ENCODE results near the gene EPYC. TPM values are rescaled to one million over a fixed set of nuclear protein-coding genes. Genes with fewer than 3 reads are reported as not detected.

EPYC gene
- total RNA-seq, 5 donors from 2014 or later (not counting 1 experiment from before 2014, with no cell fraction given), result not detected

DNA sequence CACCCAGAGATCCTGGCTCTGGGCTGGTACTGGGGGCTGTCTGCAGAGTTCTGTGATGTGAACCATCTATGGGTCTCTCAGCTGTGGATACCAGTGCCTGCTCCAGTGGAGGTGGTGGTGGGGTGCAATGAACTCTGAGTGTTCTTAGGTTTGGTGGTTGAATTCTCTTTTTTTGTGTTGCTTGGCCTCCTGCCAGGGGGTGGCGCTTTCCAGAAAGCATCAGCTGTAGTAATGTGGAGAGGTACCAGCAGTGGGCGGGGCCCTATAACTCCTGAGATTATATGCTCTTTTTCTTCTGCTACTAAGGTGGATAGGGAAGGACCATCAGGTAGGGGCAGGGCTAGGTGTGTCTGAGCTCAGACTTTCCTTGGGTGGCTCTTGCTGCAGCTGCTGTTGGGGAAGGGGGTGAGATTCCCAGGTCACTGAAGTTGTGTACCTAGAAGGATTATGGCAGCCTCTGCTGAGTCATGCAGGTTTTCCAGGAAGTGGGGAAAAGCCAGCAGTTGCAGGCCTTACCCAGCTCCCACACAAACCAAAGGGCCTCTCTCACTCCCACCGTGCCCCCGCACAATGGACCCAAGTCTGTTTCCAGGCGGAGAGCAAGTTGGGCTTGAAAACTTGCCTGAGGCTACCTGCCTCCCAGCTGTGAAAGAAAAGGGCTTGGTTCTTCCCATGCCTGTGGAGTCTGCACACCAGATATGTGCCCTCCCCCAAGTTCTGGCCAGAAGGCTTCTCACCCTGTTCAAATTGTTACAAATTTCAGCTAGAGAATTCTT, 68.4 kb downstream of the EPYC start:
- 91% methylated on average over 4 of the region's 5 CpGs for WGBS (ENCODE audit: insufficient coverage)
- Histone ChIP-seq H3K36me3 (ENCODE audit: control insufficient read depth in 2 of 2, extremely low read depth in 1 of 2, insufficient read depth in 1 of 2, low read length in 1 of 2) (no peaks in the 10 kb centered on the region), H3K9me3 (no peaks in the 10 kb centered on the region), H3K4me1 (ENCODE audit: control insufficient read depth in 1 of 2, extremely low read depth in 1 of 2, insufficient read depth in 2 of 2, low read length in 2 of 2) (no peaks in the 10 kb centered on the region), H3K27ac (ENCODE audit: low read length) (no peak overlapping the region), H3K27me3 (replicated peaks in 1 of 2; ENCODE audit: control insufficient read depth in 2 of 2, extremely low read depth in 1 of 2, insufficient read depth in 2 of 2, low read length in 1 of 2) (peaks cover 0 to 7% of the 10 kb centered on the region in 2 experiments), H3K4me3 (ENCODE audit: control insufficient read depth in 1 of 2, extremely low read depth in 1 of 2, low read length in 1 of 2) (no peak overlapping the region)
- Mint-ChIP-seq H3K4me3 (no peak overlapping the region), H3K27ac (no peak overlapping the region), H3K27me3 (peaks cover 12 to 14% of the 10 kb centered on the region in 2 donors), H3K9me3 (no peaks in the 10 kb centered on the region), H3K4me1 (no peaks in the 10 kb centered on the region), H3K36me3 (no peaks in the 10 kb centered on the region)
- no peak for ATAC-seq (replicated peaks in 1 of 4)
- ChIA-PET CTCF (interaction anchor here (1.3 to 2.0 kb wide), 2 partner anchors 8 to 10 kb away, joined by 4 to 8 read pairs; no protein-coding TSS in a partner anchor), POLR2A (interaction anchor here (0.6 kb wide), 2 partner anchors 138 to 140 kb away, joined by 3 to 6 read pairs; no protein-coding TSS in a partner anchor)
- no peak for DNase-seq

DNA sequence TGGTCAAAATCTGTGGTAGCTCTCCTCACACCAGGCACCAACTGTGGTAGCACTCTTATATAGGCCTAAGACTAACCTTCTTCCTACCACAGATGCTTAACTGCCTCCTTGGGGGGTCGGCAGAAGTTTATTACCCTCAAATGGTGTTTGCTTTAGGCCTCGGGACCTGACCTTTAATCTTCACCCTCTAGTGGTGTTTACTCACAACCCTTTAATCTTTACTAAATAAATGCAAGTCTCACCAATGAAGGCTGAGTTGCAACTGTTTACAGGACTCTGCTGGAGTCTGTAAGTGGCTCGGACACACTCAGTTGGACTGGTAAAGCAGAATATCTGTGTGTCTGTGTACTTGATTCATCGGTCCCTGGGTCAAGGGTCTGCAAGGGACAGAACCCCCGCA, 79.2 kb downstream of the EPYC start:
- peaks cover 7 to 20% (median 10%) of the 10 kb centered on the region in 3 donors for H3K9me3 Mint-ChIP-seq
- H3K36me3 Mint-ChIP-seq, result no peaks in the 10 kb centered on the region
- H3K4me1 Mint-ChIP-seq, result no peaks in the 10 kb centered on the region
- whole genome bisulfite sequencing (ENCODE audit: insufficient coverage), result 80% methylated on average over 1 of the region's 5 CpGs
- ATAC-seq (replicated peaks in 1 of 4) (no peak), DNase-seq (no peak)
- Histone ChIP-seq H3K9me3 (no peaks in the 10 kb centered on the region), H3K36me3 (ENCODE audit: control insufficient read depth in 2 of 2, extremely low read depth in 1 of 2, insufficient read depth in 1 of 2, low read length in 1 of 2) (no peaks in the 10 kb centered on the region), H3K27me3 (replicated peaks in 1 of 2; ENCODE audit: control insufficient read depth in 2 of 2, extremely low read depth in 1 of 2, insufficient read depth in 2 of 2, low read length in 1 of 2) (peaks cover 0 to 3% of the 10 kb centered on the region in 2 experiments), H3K27ac (ENCODE audit: low read length) (no peak overlapping the region), H3K4me3 (ENCODE audit: control insufficient read depth in 1 of 2, extremely low read depth in 1 of 2, low read length in 1 of 2) (no peak overlapping the region), H3K4me1 (ENCODE audit: control insufficient read depth in 1 of 2, extremely low read depth in 1 of 2, insufficient read depth in 2 of 2, low read length in 2 of 2) (no peaks in the 10 kb centered on the region)
- POLR2A ChIA-PET, result interaction anchor here in 1 of 2 donors (0.5 kb wide), 1 partner anchor 15 kb away, joined by 6 read pairs; no protein-coding TSS in a partner anchor
- H3K27me3 Mint-ChIP-seq, result peaks cover 0 to 10% of the 10 kb centered on the region in 2 donors
- no peak overlapping the region for H3K27ac Mint-ChIP-seq
- H3K4me3 Mint-ChIP-seq, result no peak overlapping the region
- CTCF ChIA-PET, result no interaction called here

DNA sequence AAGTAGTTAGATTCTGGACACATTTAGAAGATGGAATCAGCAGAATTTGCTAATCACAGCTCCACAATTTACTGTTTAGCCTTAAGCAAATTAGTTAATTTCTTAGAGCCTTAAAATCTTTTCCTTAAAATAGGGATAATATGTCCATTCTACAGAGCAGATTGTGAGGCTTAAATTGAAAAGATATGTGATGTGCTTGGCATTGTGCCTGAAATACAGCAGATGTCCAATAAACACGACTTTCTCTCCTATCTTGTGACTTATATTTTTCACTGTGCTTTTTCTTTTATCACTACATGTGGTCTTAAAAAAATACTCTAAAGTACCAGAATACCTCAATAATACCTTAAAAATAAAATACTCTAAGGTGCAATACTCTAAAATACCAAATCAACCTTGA, 80.4 kb downstream of the EPYC start:
- Mint-ChIP-seq H3K4me3 (no peak overlapping the region), H3K27me3 (peaks cover 0 to 12% of the 10 kb centered on the region in 2 donors), H3K36me3 (no peaks in the 10 kb centered on the region), H3K9me3 (peaks cover 6 to 11% (median 7%) of the 10 kb centered on the region in 3 donors), H3K27ac (no peak overlapping the region), H3K4me1 (no peaks in the 10 kb centered on the region)
- H3K27me3 ChIP-seq (replicated peaks in 1 of 2; ENCODE audit: control insufficient read depth in 2 of 2, extremely low read depth in 1 of 2, insufficient read depth in 2 of 2, low read length in 1 of 2), result peaks cover 0 to 3% of the 10 kb centered on the region in 2 experiments
- ChIA-PET CTCF (no interaction called here), POLR2A (no interaction called here)
- H3K36me3 ChIP-seq (ENCODE audit: control insufficient read depth in 2 of 2, extremely low read depth in 1 of 2, insufficient read depth in 1 of 2, low read length in 1 of 2), result no peaks in the 10 kb centered on the region
- no peak overlapping the region for H3K27ac ChIP-seq (ENCODE audit: low read length)
- no CpG with 5 or more reads among the region's 1 CpG for WGBS (ENCODE audit: insufficient coverage)
- no peak overlapping the region for H3K4me3 ChIP-seq (ENCODE audit: control insufficient read depth in 1 of 2, extremely low read depth in 1 of 2, low read length in 1 of 2)
- ATAC-seq (replicated peaks in 1 of 4), result no peak
- no peaks in the 10 kb centered on the region for H3K4me1 ChIP-seq (ENCODE audit: control insufficient read depth in 1 of 2, extremely low read depth in 1 of 2, insufficient read depth in 2 of 2, low read length in 2 of 2)
- no peak for DNase-seq
- H3K9me3 ChIP-seq, result no peaks in the 10 kb centered on the region

DNA sequence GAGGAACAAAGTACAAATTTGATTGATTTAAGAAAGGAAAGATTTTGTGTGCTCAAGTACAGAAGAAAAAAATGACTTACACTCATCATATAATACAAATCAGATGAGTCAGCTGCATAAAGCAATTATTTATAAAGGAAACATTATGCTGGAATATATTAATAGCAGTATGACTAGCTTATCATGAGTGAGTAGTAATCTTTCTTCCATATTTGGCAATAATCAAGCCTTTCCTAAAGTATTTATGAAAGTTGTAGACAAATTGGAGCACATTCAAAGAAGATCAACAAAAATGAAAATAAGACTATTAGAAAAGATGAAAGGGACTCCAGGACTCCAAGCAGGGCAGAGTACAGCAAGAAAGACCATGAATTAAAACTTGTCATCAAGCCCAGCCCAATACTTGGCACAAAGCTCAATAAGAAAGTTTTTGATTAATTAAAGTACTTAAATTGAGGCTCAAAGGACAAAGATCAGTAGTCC, 82.6 kb downstream of the EPYC start:
- H3K27me3 ChIP-seq (replicated peaks in 1 of 2; ENCODE audit: control insufficient read depth in 2 of 2, extremely low read depth in 1 of 2, insufficient read depth in 2 of 2, low read length in 1 of 2), result peaks cover 0 to 3% of the 10 kb centered on the region in 2 experiments
- no peaks in the 10 kb centered on the region for H3K36me3 Mint-ChIP-seq
- H3K9me3 ChIP-seq, result no peaks in the 10 kb centered on the region
- no peak for ATAC-seq (replicated peaks in 1 of 4)
- no peaks in the 10 kb centered on the region for H3K4me1 Mint-ChIP-seq
- H3K27ac Mint-ChIP-seq, result no peak overlapping the region
- H3K4me3 Mint-ChIP-seq, result no peak overlapping the region
- no peak for DNase-seq
- H3K9me3 Mint-ChIP-seq, result no peaks in the 10 kb centered on the region
- H3K36me3 ChIP-seq (ENCODE audit: control insufficient read depth in 2 of 2, extremely low read depth in 1 of 2, insufficient read depth in 1 of 2, low read length in 1 of 2), result no peaks in the 10 kb centered on the region
- POLR2A ChIA-PET, result no interaction called here
- no peak overlapping the region for H3K4me3 ChIP-seq (ENCODE audit: control insufficient read depth in 1 of 2, extremely low read depth in 1 of 2, low read length in 1 of 2)
- CTCF ChIA-PET, result no interaction called here
- H3K4me1 ChIP-seq (ENCODE audit: control insufficient read depth in 1 of 2, extremely low read depth in 1 of 2, insufficient read depth in 2 of 2, low read length in 2 of 2), result no peaks in the 10 kb centered on the region
- no peak overlapping the region for H3K27ac ChIP-seq (ENCODE audit: low read length)
- peaks cover 3 to 20% of the 10 kb centered on the region in 2 donors for H3K27me3 Mint-ChIP-seq

DNA sequence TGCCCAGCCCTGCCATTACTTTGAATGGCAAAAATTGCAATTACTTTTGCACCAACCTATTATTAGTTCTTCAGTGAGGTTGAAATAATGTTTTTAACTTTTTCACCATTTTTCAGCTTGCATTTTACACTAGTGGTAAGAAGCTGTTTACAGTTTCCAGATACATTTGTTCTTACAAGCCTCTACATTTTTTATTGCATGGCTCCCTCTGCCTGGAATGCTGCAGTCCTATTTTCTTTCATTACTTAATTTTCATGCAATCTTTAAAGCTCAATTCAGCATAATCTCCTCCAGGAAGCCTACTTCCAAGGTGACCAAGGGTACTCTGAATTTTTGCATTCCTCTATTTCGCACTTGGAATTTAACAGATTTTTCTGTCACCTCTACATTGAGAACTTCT, 83.2 kb downstream of the EPYC start:
- WGBS (ENCODE audit: insufficient coverage), result no CpG with 5 or more reads among the region's 1 CpG
- Mint-ChIP-seq H3K9me3 (no peaks in the 10 kb centered on the region), H3K27ac (no peak overlapping the region), H3K36me3 (no peaks in the 10 kb centered on the region), H3K27me3 (peaks cover 3 to 20% of the 10 kb centered on the region in 2 donors), H3K4me3 (no peak overlapping the region), H3K4me1 (no peaks in the 10 kb centered on the region)
- ChIA-PET POLR2A (no interaction called here), CTCF (no interaction called here)
- no peaks in the 10 kb centered on the region for H3K9me3 ChIP-seq
- H3K36me3 ChIP-seq (ENCODE audit: control insufficient read depth in 2 of 2, extremely low read depth in 1 of 2, insufficient read depth in 1 of 2, low read length in 1 of 2), result no peaks in the 10 kb centered on the region
- no peak overlapping the region for H3K4me3 ChIP-seq (ENCODE audit: control insufficient read depth in 1 of 2, extremely low read depth in 1 of 2, low read length in 1 of 2)
- no peaks in the 10 kb centered on the region for H3K4me1 ChIP-seq (ENCODE audit: control insufficient read depth in 1 of 2, extremely low read depth in 1 of 2, insufficient read depth in 2 of 2, low read length in 2 of 2)
- DNase-seq (no peak), ATAC-seq (replicated peaks in 1 of 4) (no peak)
- H3K27ac ChIP-seq (ENCODE audit: low read length), result no peak overlapping the region
- H3K27me3 ChIP-seq (replicated peaks in 1 of 2; ENCODE audit: control insufficient read depth in 2 of 2, extremely low read depth in 1 of 2, insufficient read depth in 2 of 2, low read length in 1 of 2), result peaks cover 0 to 3% of the 10 kb centered on the region in 2 experiments

DNA sequence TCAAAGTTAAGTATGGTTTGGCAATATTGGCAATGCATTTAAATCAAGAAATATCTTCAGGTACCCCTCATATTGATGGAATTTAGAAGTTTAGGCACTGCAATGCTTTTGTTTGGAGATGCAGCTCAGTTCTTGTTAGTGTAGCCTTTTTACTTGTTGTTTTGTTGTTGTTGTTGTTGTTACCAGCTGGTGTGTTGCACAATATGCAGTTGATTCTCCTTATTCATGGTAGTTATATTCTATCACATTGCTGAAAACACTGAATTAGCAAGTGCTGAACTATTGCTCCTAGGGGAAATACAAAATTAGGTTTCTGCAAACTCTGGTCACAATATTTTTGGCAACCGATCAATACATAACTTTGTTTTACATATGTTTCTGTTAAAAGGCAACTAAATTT, 84.5 kb downstream of the EPYC start:
- H3K4me1 Mint-ChIP-seq, result no peaks in the 10 kb centered on the region
- Histone ChIP-seq H3K27me3 (replicated peaks in 1 of 2; ENCODE audit: control insufficient read depth in 2 of 2, extremely low read depth in 1 of 2, insufficient read depth in 2 of 2, low read length in 1 of 2) (peaks cover 0 to 3% of the 10 kb centered on the region in 2 experiments), H3K36me3 (ENCODE audit: control insufficient read depth in 2 of 2, extremely low read depth in 1 of 2, insufficient read depth in 1 of 2, low read length in 1 of 2) (no peaks in the 10 kb centered on the region), H3K4me3 (ENCODE audit: control insufficient read depth in 1 of 2, extremely low read depth in 1 of 2, low read length in 1 of 2) (no peak overlapping the region), H3K27ac (ENCODE audit: low read length) (no peak overlapping the region), H3K9me3 (no peaks in the 10 kb centered on the region), H3K4me1 (ENCODE audit: control insufficient read depth in 1 of 2, extremely low read depth in 1 of 2, insufficient read depth in 2 of 2, low read length in 2 of 2) (no peaks in the 10 kb centered on the region)
- no peak overlapping the region for H3K27ac Mint-ChIP-seq
- no peak overlapping the region for H3K4me3 Mint-ChIP-seq
- no CpG with 5 or more reads among the region's 1 CpG for WGBS (ENCODE audit: insufficient coverage)
- no peak for DNase-seq
- H3K27me3 Mint-ChIP-seq, result peaks cover 3 to 20% of the 10 kb centered on the region in 2 donors
- H3K9me3 Mint-ChIP-seq, result no peaks in the 10 kb centered on the region
- ChIA-PET POLR2A (no interaction called here), CTCF (no interaction called here)
- ATAC-seq (replicated peaks in 1 of 4), result no peak
- no peaks in the 10 kb centered on the region for H3K36me3 Mint-ChIP-seq

Measured in T-cell (primary cell).